SU-DHL-6 (cell line): ENCODE measurements around the gene CHMP4B.

ENCODE experiments used
- EZH2phosphoT487 ChIP-seq: fragments of 200-600 bp; sonication (generic), shearing (Covaris generic); conservative IDR thresholded peaks from 2 replicates; pipeline ENCODE4 v1.6.1; 2018; ENCODE audit warnings: mild to moderate bottlenecking, antibody characterized with exemption, low read length, moderate library complexity, mixed read lengths
- TF ChIP-seq, protein P1 (sequence below): fragments of 200-600 bp; sonication (generic); IDR thresholded peaks from one replicate; pipeline ENCODE4 v1.5.1; 2017; ENCODE audit warnings: antibody characterized with exemption, mild to moderate bottlenecking, low read length, moderate library complexity; ENCODE audit not compliant: insufficient read depth, poor library complexity, severe bottlenecking

DNA sequence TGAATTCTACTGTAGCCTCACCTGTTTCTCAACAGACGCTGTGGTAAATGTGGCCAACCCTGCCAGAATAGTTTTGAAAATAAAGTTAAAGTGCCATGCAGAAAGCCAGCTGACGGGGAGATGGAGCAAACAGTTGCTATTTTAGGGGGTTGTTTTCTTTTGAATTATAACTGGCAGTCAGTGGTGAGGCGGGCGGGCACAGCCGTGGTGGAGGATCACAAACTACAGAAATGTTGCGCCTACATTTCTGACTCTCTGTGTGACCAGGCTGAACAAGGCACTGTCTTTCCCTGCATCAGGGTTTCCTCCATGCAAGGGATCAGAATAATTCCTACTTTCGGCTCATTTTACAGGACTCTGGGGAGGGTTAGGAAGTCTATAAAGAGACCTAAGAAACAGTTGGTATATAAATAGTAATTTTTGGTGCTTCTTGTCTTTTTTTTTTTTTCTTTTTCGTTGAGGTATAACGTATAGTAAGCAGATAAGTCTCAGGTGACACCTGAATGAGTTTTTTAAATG lies 17.2 kb downstream of the CHMP4B start:
- TF ChIP-seq, protein P1, sequence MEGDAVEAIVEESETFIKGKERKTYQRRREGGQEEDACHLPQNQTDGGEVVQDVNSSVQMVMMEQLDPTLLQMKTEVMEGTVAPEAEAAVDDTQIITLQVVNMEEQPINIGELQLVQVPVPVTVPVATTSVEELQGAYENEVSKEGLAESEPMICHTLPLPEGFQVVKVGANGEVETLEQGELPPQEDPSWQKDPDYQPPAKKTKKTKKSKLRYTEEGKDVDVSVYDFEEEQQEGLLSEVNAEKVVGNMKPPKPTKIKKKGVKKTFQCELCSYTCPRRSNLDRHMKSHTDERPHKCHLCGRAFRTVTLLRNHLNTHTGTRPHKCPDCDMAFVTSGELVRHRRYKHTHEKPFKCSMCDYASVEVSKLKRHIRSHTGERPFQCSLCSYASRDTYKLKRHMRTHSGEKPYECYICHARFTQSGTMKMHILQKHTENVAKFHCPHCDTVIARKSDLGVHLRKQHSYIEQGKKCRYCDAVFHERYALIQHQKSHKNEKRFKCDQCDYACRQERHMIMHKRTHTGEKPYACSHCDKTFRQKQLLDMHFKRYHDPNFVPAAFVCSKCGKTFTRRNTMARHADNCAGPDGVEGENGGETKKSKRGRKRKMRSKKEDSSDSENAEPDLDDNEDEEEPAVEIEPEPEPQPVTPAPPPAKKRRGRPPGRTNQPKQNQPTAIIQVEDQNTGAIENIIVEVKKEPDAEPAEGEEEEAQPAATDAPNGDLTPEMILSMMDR = no peak
- TF ChIP-seq EZH2phosphoT487 = no peak
